Epidermal melanocyte (primary cell): ENCODE measurements around the gene MAPK8IP3.

ENCODE experiments used
- DNase-seq: peaks from one replicate; pipeline ENCODE4 v3.0.0; 2011; ENCODE audit warnings: low spot score; ENCODE audit not compliant: insufficient read length

Gene MAPK8IP3, protein sequence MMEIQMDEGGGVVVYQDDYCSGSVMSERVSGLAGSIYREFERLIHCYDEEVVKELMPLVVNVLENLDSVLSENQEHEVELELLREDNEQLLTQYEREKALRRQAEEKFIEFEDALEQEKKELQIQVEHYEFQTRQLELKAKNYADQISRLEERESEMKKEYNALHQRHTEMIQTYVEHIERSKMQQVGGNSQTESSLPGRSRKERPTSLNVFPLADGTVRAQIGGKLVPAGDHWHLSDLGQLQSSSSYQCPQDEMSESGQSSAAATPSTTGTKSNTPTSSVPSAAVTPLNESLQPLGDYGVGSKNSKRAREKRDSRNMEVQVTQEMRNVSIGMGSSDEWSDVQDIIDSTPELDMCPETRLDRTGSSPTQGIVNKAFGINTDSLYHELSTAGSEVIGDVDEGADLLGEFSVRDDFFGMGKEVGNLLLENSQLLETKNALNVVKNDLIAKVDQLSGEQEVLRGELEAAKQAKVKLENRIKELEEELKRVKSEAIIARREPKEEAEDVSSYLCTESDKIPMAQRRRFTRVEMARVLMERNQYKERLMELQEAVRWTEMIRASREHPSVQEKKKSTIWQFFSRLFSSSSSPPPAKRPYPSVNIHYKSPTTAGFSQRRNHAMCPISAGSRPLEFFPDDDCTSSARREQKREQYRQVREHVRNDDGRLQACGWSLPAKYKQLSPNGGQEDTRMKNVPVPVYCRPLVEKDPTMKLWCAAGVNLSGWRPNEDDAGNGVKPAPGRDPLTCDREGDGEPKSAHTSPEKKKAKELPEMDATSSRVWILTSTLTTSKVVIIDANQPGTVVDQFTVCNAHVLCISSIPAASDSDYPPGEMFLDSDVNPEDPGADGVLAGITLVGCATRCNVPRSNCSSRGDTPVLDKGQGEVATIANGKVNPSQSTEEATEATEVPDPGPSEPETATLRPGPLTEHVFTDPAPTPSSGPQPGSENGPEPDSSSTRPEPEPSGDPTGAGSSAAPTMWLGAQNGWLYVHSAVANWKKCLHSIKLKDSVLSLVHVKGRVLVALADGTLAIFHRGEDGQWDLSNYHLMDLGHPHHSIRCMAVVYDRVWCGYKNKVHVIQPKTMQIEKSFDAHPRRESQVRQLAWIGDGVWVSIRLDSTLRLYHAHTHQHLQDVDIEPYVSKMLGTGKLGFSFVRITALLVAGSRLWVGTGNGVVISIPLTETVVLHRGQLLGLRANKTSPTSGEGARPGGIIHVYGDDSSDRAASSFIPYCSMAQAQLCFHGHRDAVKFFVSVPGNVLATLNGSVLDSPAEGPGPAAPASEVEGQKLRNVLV (N-terminal part only)

DNA sequence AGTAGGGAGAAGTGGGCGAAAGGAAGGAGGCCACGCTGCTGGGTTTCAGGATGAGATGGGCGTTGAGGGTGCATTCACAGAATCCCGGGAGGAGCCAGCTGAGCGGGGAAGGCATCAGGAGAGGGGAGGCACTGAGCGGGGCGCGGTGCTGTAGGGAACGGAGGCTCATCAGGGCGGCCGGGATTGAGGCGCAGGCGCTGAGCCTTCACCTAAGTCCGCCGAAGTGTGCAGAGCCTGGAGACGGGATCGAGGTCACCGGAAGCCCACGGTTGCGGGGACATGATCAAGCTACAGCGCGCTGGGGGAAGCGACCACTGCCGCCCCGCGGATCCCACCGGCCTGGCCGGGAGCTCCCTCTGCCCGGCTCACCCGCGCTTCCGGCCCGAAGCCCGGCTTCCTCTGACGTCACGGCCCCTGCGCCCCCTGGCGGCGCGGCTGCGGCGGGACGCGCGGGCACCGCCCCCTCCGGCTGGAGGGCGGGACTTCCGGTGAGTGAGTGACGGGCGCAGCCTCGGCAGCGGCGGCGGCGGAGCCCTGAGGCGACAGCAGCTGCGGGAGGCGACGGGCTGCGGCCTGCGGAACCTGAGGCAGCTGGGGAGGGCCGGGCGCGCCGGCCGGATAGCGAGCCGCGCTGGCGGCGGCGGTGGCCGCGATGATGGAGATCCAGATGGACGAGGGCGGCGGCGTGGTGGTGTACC, at the start of gene MAPK8IP3:
Gene MAPK8IP3, plus strand, starts transcription at position 508 of the 698 bp plus-strand sequence. Its CDS starts 145 bp downstream, at position 653.
- peak; percentile 91 for DNase-seq

DNA sequence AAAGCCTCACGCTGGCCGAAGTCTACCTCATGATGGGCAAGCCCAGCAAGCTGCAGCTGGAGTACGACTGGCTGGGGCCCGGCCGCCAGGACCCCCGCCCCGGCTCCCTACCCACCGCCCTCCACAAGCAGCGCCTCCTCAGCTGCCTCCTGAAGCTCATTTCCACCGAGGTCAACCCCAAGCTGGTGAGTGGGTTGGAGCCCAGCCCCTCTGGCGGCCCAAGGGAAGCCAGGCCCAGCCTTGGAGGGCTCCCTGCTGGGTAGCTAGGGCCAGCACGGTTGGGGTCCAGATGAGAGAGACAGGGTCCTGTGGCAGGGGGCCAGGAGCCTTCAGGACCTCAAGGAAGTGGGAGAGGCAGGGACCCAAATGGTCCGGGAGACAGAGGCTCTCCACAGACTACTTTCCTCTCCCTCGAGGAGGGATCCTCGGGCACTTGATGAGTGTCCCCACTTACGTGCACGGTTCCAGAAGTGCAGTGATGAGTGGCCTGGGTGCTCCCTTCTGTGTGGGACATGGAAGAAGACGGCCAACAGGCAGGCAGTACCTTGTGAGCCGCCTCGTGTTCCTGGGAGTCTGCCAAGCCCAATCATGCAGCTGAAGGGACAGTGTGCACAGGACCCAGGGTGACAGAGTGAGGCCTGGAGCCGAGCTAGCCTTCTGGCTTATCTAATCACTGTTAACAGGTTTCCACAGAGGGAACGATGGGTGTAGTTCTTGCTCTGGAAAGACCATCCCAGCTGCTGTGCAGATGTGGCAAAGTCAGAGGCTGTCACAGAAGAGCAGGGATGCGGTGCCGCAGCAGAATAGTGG, 49.0 kb upstream of the MAPK8IP3 start:
- no peak for DNase-seq

DNA sequence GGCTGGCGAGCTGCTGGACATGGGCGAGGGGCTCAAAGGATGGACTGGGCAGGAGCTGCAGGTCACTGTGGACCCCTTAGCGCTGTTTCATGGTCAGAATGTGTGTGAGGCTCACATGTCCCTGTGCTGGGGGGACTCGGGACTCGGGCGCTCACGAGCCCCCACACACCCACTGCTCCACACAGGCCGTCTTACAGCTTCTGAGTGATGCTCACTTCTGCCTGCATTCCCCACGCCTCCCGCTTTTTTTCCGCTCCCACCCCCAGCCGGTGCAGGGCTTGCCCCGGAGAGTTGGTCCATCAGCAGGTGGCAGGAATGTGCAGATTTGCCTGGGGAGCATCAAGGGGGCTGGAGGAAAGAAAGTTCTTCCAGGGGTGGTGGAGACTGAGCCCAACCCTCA, 48.2 kb upstream of the MAPK8IP3 start:
- no peak for DNase-seq

DNA sequence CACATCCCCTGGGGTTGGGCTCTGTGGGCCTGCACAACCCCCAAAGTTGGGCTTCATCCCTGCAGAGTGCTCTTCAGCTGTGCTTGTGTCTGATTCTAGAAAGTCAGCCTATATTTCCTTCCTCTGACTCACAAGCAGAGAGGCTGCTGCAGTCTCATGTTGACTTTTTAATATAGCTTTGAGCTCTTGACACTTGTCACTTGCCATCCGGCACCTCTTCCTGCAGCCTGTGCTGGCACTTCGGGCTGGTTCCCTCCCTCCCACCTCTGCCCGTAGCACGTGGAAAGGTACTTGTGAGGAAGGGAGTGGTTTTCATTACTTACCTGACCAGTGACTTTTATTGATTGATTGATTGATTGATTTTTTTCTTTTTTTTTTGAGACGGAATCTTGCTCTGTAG, 47.0 kb upstream of the MAPK8IP3 start:
- no peak for DNase-seq

DNA sequence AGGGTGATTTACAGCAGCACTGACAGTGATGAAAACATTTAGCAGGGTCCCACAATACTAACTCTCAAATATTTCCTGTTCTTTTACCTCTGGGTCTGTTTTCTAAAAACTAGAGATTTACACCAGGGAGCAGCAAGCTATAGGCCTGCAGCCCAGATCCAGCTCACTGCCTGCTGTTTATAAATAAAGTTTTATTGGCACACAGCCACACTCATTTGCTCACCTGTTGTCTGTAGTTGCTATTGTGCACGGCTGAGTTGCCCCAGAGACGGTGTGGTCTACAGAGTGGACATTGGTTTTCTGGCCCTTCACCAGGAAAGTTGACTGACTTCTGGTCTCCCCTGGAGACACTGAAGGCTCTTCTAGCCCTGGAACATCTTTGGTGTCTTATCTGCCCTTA, 44.2 kb upstream of the MAPK8IP3 start:
- DNase-seq = no peak

DNA sequence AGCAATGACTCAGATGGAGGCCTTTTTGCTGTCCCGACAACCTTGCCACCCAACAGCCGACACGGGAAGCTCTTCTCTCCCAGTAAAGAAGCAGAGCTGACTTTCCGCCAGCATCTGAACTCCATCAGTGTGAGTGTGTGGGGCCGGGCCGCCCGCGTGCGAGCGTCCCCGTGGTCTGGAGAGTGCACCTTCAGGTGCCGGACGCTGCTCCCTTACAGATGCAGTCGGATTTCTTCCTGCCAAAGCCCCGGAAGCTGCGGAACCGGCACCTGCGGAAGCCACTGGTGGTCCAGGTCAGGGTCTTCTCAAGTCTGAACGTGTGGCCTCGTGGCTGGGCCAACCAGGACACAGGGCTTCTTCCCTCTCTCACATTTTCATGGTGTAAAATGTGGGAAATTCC, 43.5 kb upstream of the MAPK8IP3 start:
- DNase-seq = no peak

DNA sequence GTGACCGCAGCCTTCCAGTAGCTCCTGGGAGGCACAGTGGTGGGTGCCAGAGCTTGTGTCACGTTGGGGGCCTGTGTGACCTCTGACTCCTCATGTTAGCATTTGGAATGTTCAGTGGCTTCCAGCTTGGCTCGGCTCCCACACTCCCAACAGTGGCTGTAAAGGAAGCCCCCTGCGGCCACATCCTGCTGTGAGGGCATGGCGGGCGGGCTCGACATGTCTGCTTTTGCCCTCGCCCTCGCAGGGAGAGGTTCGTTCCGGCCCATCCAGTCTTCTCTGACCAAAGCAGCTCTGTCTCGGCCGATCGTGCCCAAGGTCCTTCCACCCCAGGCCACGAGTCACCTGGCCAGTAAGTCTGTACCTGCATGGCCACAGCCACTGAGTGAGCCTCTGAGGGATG, 40.2 kb upstream of the MAPK8IP3 start:
- DNase-seq = no peak

DNA sequence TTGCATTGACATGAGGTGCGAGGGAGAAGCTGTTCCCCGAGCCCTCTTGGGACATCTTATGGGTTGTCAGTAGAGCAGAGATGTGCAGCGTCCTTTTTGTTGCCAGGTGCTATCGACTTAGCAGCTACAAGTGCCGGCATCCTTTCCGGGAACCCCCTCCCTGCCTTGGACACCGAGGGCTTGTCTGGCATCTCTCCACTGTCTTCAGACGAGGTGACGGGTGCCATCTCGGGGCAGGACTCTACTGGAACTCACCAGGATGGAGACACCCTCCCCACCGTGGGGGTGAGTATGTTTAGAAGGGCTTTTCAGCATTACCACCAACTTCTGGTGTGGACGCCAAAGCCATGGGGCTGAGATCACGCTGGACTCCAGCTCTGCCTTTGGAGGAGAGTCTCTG, 39.7 kb upstream of the MAPK8IP3 start:
- DNase-seq = no peak

DNA sequence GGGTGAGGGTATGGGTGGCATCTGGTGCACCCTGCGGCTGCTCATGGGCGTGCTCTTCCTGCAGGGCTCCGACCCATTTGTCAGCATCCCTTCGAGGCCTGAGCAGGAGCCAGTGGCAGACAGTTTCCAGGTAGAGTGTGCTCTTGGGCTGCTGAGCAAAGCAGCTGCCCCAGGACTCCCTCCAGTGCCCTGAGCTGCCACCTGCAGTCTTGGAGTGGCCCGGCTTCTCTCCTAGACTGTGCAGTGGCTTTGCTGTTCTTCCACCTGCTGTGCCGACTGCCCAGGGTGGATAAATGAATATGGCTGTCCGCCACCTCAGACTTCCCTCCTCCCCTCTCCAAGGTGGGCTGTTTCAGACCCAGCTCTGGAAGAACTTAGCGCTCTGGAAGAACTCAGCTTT, 38.7 kb upstream of the MAPK8IP3 start:
- no peak for DNase-seq

DNA sequence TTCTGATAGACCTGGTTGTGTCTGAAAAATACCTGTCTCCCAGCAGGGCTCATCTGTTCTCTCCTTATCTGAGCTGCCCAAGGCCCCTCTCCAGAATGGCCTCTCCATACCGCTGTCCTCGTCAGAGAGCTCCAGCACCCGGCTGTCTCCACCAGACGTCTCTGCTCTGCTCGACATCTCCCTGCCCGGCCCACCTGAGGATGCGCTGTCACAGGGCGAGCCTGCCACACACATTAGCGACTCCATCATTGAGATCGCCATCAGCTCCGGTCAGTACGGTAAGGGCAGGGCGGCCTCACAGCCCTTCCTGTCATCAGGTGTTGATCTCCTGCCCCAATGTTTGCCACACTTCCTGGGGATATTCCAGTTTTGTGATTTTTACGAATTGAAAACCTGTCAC, 38.1 kb upstream of the MAPK8IP3 start:
- no peak for DNase-seq

DNA sequence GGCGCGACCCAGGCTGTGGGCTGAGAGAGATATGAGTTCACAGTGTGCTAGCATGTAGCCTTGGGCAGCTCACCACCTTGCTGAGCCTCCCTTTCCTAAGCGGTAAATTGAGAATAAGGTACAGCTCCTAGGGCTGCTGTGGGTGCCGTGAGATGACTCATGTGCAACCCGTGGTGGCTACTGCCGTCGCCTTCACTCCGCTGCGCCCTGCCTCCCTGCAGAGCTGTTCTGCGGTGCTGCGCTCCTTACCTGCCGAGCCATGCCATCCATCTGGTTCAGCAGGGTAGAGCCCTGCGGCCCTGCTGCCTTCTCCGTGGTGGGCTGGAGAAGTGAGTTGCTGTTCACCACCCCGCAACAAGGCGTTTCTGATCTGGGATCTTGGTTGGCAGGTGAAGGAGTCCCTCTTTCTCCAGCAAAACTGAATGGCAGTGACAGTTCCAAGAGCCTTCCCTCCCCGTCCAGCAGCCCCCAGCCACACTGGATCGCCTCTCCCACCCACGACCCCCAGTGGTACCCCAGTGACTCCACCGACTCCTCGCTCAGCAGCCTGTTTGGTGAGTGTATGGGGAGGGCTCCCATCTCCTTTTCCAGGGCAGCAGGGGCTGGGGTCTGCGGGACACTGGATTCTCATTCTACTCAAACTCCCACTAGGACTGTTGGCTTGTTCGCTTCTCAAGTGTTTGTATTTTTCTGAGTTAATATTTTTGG, 37.2 kb upstream of the MAPK8IP3 start:
- no peak for DNase-seq

DNA sequence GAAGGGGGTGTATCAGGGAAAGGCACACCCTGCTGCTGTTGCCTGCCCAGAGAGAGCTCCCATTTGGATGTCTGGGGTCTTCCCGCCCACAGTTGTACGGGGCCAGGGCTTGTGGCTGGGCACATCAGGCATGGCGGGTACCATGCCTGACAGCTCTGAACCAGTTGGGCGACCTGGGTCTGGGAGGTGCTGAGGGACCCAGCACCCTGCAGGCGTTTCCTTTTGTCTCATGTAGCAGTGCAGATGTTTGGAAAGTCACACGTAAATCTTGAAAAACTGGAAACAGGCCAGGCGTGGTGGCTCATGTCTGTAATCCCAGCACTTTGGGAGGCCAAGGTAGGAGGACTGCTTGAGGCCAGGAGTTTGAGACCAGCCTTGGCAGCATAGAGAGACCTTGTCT, 36.3 kb upstream of the MAPK8IP3 start:
- DNase-seq = no peak

DNA sequence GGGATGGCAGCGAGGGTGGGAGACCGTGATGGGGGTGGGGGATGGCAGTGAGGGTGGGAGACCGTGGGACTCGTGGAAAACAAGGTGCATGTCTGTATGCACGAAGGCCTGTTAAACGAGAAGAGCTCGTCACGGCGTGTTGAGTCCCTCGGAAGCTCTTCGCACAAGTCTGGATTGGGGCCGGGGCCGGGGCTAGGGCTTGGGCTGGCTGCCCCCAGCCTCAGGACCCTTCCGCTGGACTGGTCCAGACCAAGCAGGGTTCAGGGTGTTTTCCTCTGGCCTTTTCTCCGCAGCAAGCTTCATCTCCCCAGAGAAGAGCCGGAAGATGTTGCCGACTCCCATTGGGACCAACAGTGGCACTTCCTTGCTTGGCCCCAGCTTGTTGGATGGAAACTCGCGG, 35.6 kb upstream of the MAPK8IP3 start:
- no peak for DNase-seq

DNA sequence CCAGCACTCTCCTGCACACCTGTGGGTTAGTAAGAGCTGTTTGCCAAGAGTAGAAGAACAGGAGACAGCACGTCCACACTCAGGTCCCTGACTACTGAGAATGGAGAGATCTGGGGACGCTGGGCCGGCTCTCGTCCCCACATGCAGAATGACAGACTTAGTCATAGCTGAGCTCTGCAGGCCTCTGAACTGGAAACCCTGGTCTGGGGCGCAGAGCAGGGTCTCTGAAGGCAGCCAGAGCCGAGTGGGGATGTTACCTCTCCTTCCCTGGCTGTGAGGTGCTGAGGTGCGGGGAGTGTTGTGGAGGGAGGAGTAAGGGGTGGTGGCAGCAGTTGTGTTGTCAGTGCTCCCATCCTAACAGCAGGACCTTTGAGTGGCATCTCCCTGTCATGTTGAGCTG, 35.1 kb upstream of the MAPK8IP3 start:
- no peak for DNase-seq

DNA sequence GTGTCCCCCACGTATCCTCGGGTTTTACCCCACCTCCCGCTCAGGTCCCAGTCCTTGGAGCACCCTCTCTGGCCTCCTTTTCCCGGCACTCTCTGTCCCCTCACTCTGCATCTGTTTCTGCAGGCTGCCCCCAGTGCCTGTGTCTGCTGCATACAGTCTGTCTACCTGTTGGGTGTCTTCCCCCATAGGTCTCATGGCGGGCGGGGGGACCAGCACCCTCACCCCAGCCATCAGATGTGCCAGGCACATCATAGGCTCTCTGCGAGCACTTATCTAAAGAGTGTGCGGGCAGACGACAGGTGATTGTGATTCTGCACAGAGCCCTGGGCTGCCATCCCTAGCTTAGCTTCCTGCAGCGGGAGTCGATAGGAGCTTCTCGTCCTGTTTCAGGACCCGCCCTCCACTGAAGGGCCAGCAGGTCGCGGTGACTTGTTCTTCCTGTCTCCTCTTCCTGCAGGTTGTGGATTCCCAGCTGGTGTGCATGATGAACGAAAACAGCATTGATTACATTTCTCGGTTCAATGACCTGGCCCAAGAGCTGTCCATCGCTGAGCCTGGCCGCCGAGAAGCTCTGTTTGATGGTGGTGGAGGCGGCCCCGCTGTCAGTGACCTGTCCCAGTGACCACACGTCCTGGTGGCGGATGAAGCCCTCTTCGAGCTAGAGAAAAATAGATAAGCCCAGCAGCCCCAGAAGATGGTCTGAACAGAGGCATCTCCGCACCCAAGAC, 32.4 kb upstream of the MAPK8IP3 start:
- no peak for DNase-seq

DNA sequence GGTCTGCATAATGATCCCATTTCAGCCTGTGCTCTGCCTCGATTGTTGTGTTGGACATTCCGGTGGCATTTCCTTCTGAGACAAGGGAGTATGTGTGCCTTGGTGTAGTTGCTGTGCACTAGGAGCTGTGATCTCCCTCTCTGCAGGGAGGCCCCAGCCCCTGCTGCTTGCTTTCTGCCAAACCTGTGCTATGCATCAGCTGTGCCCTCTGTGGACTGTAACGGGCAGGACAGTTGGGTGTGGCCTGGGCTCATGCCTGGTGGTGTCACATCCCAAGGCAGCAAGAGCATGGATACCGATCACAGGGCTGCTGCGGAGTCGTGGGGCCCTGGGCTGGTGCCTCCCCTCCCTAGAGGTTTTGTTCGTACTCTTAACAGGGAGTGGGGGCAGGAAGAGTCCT, 31.7 kb upstream of the MAPK8IP3 start:
- no peak for DNase-seq

DNA sequence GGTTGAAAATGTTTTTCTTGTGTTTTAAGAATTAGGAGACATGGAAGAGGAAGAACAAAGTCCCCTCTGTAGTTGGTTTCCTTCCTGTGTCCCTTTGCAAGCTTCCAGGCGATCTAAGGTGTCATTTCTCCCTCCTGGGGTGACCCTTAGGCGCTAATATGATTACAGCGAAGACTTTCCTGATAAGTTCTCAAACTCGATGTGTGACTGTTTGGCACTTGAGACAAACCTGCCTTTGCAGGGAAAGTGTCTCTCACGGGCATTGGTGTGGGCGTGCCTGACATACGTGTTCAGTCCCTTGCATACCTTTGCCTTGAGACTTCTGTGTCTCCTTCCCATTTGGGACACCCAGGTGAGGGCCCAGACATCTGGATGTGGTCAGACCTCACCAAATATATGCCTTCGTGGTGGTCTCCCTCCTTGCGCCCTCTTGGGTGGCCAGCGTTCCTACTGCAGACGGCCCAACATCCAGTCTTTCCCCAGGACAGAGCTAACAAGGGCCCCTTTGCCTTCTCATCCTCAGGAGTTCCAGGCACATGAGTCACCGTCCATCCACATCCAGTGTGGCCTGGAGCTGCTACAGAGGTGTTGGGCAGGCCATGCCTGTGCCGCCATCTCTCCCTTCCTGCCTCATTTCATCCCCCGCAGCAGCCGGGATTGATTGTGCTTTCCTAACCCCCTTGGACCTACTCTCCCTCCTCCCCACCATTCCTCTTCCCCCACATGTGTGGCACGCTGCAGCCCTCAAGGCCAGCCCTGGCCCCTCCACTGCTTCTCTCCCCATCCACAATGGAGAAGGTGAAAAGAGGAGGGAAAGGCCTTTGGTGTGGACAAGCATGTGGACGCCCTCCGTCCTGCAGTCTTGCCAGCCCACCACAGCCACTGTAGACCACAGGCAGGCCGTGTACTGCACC, 31.0 kb upstream of the MAPK8IP3 start:
- DNase-seq = no peak

DNA sequence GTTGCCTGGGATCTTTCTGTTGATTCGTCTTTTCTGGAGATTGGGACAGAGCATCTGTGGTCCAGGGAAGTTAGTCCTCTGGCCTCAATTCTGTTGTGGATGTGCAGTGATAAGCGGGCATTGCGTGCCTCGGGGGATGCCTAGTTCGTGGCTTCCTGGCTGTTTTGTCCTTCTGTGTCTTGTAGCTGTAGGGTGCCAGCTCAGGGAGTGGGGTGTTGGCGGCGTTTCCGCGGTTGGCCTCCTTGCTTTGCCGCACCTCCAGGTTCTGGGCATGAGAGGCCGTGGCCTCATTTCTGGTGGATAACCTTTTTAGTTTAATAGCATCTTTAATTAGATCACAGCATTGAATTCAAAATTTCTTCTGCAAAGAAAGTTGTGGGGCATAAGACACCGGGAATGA, 29.3 kb upstream of the MAPK8IP3 start:
- DNase-seq = no peak
